GM12878 (cell line): ENCODE measurements around the gene MEGF6. TPM values are rescaled to one million over a fixed set of nuclear protein-coding genes. Genes with fewer than 3 reads are reported as not detected.

ENCODE experiments used
- ATAC-seq: fragments of 200-7000 bp; cut with Tn5 transposase; 3 replicates; pipeline ENCODE4 v1.9.1; 2020; ENCODE audit warnings: mild to moderate bottlenecking, moderate library complexity
- BruUV-seq: library from RNA; stranded (reverse); fragments of 400-500 nt; replicated peaks from 2 replicates; lab custom pipeline; 2021; lab: Mats Ljungman, UMichigan
- CTCF ChIA-PET: fragments of 300-600 bp; sonication (Branson Sonifier 250); formaldehyde crosslinking; extraction: SDS; loops from one replicate; lab custom pipeline; 2021; ENCODE audit warnings: inconsistent platforms; lab: Yijun Ruan, JAX
- POLR2A ChIA-PET: fragments of 350-600 bp; formaldehyde crosslinking; extraction: SDS; loops from one replicate; lab custom pipeline; 2021; ENCODE audit warnings: inconsistent platforms; lab: Charles Lee
- RAD21 ChIA-PET: fragments of 300-600 bp; sonication (Branson Sonifier 250); formaldehyde crosslinking; loops from one replicate; lab custom pipeline; 2023; ENCODE audit warnings: antibody characterized with exemption; ENCODE audit not compliant: unreplicated experiment; lab: Charles Lee
- SMC1A ChIA-PET: fragments of 300-600 bp; sonication (Branson Sonifier 250); formaldehyde crosslinking; loops from one replicate; lab custom pipeline; 2023; ENCODE audit not compliant: unreplicated experiment, uncharacterized antibody; lab: Charles Lee
- DNase-seq: peaks from one replicate; pipeline ENCODE4 v3.0.0-alpha.2; 2011; ENCODE audit warnings: low read depth, low spot score
- FAIRE-seq: peaks from 3 replicates; lab custom pipeline; 2011; peaks lifted over from hg19 to GRCh38; lab: Jason Lieb, UNC
- H2AFZ ChIP-seq: 2 replicates; pipeline ENCODE4 v1.6.0; 2011; ENCODE audit warnings: low read depth, low read length, control low read depth; ENCODE audit not compliant: control insufficient read depth
- H3K27ac ChIP-seq: 2 replicates; pipeline ENCODE4 v1.5.1; 2011; ENCODE audit warnings: control low read depth; ENCODE audit not compliant: control insufficient read depth, insufficient read depth
- H3K27me3 ChIP-seq, 2 experiments: replicated peaks in 1 of 2; 2 replicates each; pipeline versions ENCODE4 v1.6.0 to v1.6.1; 2011; ENCODE audit warnings: low read length in 1 of 2; ENCODE audit not compliant: control insufficient read depth in 2 of 2, insufficient read depth in 2 of 2
- H3K36me3 ChIP-seq, 2 experiments: 2 replicates each; pipeline ENCODE4 v1.5.1; 2011; ENCODE audit warnings: low read length in 1 of 2; ENCODE audit not compliant: control insufficient read depth in 2 of 2, insufficient read depth in 2 of 2
- H3K4me1 ChIP-seq: 2 replicates; pipeline ENCODE4 v1.6.1; 2011; ENCODE audit warnings: mild to moderate bottlenecking, low read length, moderate library complexity, mixed read lengths; ENCODE audit not compliant: control insufficient read depth, insufficient read depth
- H3K4me2 ChIP-seq: 2 replicates; pipeline ENCODE4 v1.6.0; 2011; ENCODE audit warnings: control low read depth; ENCODE audit not compliant: control insufficient read depth, insufficient read depth
- H3K4me3 ChIP-seq: fragments of 200-600 bp; sonication (generic); 2 replicates; pipeline ENCODE4 v1.5.1; 2016
- H3K79me2 ChIP-seq: 2 replicates; pipeline ENCODE4 v1.6.0; 2011; ENCODE audit warnings: low read length; ENCODE audit not compliant: control insufficient read depth, insufficient read depth
- H3K9ac ChIP-seq: 2 replicates; pipeline ENCODE4 v1.8.0; 2011; ENCODE audit warnings: low read length, control low read depth, mixed read lengths; ENCODE audit not compliant: control insufficient read depth, insufficient read depth
- H3K9me3 ChIP-seq: replicated peaks from 3 replicates; pipeline ENCODE4 v1.5.1; 2011; ENCODE audit warnings: mild to moderate bottlenecking, low read length; ENCODE audit not compliant: control insufficient read depth, insufficient read depth
- H4K20me1 ChIP-seq: 2 replicates; pipeline ENCODE4 v1.6.0; 2011; ENCODE audit not compliant: control insufficient read depth, insufficient read depth
- CBFB ChIP-seq: IDR thresholded peaks from 2 replicates; pipeline ENCODE4 v1.6.1; 2016; ENCODE audit warnings: antibody characterized with exemption, low read depth
- CBX3 ChIP-seq: fragments of 200-600 bp; sonication (generic); IDR thresholded peaks from 2 replicates; pipeline ENCODE4 v1.6.1; 2016; ENCODE audit warnings: low read depth, borderline replicate concordance
- GABPA ChIP-seq: IDR thresholded peaks from 2 replicates; pipeline ENCODE4 v1.6.1; 2014; ENCODE audit warnings: antibody characterized with exemption, low read depth, mild to moderate bottlenecking, inconsistent platforms
- HSF1 ChIP-seq: fragments of 150-350 bp; IDR thresholded peaks from 2 replicates; pipeline ENCODE4 v1.6.1; 2014; ENCODE audit warnings: mild to moderate bottlenecking, low read depth, low read length
- MTA2 ChIP-seq: fragments of 450-650 bp; IDR thresholded peaks from 2 replicates; pipeline ENCODE4 v1.6.1; 2016; ENCODE audit warnings: low read depth, mild to moderate bottlenecking, moderate library complexity
- NFXL1 ChIP-seq: fragments of 450-650 bp; IDR thresholded peaks from 2 replicates; pipeline ENCODE4 v1.6.1; 2017; ENCODE audit warnings: antibody characterized with exemption, mild to moderate bottlenecking, borderline replicate concordance
- NFYA ChIP-seq: IDR thresholded peaks from 2 replicates; pipeline ENCODE4 v1.6.1; 2011; ENCODE audit warnings: low read depth, mild to moderate bottlenecking, low read length, improper control_type of control experiment, borderline replicate concordance
- NR2F1 ChIP-seq: fragments of 450-650 bp; conservative IDR thresholded peaks from 2 replicates; pipeline ENCODE4 v1.6.1; 2017; ENCODE audit warnings: mild to moderate bottlenecking
- NRF1 ChIP-seq: conservative IDR thresholded peaks from 2 replicates; pipeline ENCODE4 v1.6.1; 2011; ENCODE audit warnings: mild to moderate bottlenecking, low read depth, low read length, improper control_type of control experiment
- RAD51 ChIP-seq: fragments of 450-650 bp; IDR thresholded peaks from 2 replicates; pipeline ENCODE4 v1.6.1; 2016; ENCODE audit warnings: moderate library complexity, mild to moderate bottlenecking, inconsistent platforms
- RB1 ChIP-seq: fragments of 450-650 bp; formaldehyde crosslinking; IDR thresholded peaks from 2 replicates; pipeline ENCODE4 v1.6.1; 2017; ENCODE audit warnings: mild to moderate bottlenecking, borderline replicate concordance
- RBBP5 ChIP-seq: fragments of 200-600 bp; sonication (generic); conservative IDR thresholded peaks from 2 replicates; pipeline ENCODE4 v1.6.1; 2016
- REST ChIP-seq: IDR thresholded peaks from 2 replicates; pipeline ENCODE4 v1.6.1; 2012; ENCODE audit warnings: mild to moderate bottlenecking, low read depth, low read length
- SUZ12 ChIP-seq: fragments of 200-600 bp; sonication (generic); IDR thresholded peaks from one replicate; pipeline ENCODE4 v1.6.1; 2018; ENCODE audit warnings: antibody characterized with exemption, mild to moderate bottlenecking; ENCODE audit not compliant: unreplicated experiment
- ZBTB40 ChIP-seq: fragments of 450-650 bp; IDR thresholded peaks from 2 replicates; pipeline ENCODE4 v1.6.1; 2016; ENCODE audit warnings: mild to moderate bottlenecking, moderate library complexity, borderline replicate concordance
- ZNF274 ChIP-seq: IDR thresholded peaks from one replicate; pipeline ENCODE4 v1.8.0; 2011; ENCODE audit not compliant: insufficient read length, insufficient read depth
- ZZZ3 ChIP-seq: IDR thresholded peaks from 2 replicates; pipeline ENCODE4 v1.6.1; 2011; ENCODE audit warnings: low read depth; ENCODE audit not compliant: control insufficient read depth, insufficient read length
- WGBS: methylation state at CpG from one replicate; pipeline ENCODE4 v1.1.6; 2016; ENCODE audit warnings: low lambda C conversion rate; ENCODE audit not compliant: insufficient replicate concordance, insufficient coverage; ENCODE audit errors: missing lambda C conversion rate; 5-methylcytosine and 5-hydroxymethylcytosine counted together
- in situ Hi-C: fragments of 300-500 bp; cut with MboI; formaldehyde crosslinking; loops from 9 replicates; pipeline ENCODE4 v1.14.3; 2018; ENCODE audit warnings: mixed read lengths
- intact Hi-C: fragments of 100-400 bp; cut with micrococcal nuclease; formaldehyde crosslinking; loops from one replicate; pipeline ENCODE4 v1.14.2; 2022; ENCODE audit not compliant: unreplicated experiment
- polyA plus RNA-seq, 11 experiments: library from polyadenylated mRNA; depleted of rRNA in 4 of 11; unstranded in 6 of 11; stranded (reverse) in 5 of 11; fragments of >200 nt; fragmentation: Nextera tagmentation in 4 of 11; fragmentation: Illumina TruSeq in 1 of 11; extraction: Ambion mirVana in 4 of 11; extraction: Trizol in 1 of 11; gene quantifications; 1 replicate in 1 of 11; 2 replicates in 10 of 11; pipeline versions ENCODE4 v1.2.1 to v1.2.3, GENCODE V29; 2011 to 2016; ENCODE audit warnings: inconsistent platforms in 2 of 11, missing spikeins in 2 of 11, low read depth in 1 of 11
- total RNA-seq, 4 experiments: library from RNA; depleted of rRNA in 3 of 4; stranded (reverse); fragments of >200 nt in 3 of 4; fragmentation: Illumina TruSeq in 1 of 4; extraction: Trizol in 1 of 4; gene quantifications; 2 replicates each; pipeline versions ENCODE4 v1.2.1 to v1.2.3, GENCODE V29; 2013 to 2021

The MEGF6 gene
- total and polyA plus RNA-seq, 10 of the 15 experiments (the other 5 are each of a cell fraction or from before 2014, with no cell fraction given): 0.03 to 0.41 TPM; not detected in 8

- SMC1A ChIA-PET: interaction anchor here (0.7 to 2.5 kb wide), 2 partner anchors 10 to 172 kb away, joined by 3 to 10 read pairs; no protein-coding TSS in a partner anchor
- TF ChIP-seq HSF1 (no peak), ZZZ3 (no peak), NFXL1 (no peak), NR2F1 (no peak), RBBP5 (no peak), CBFB (no peak), REST (no peak), SUZ12 (no peak), ZNF274 (no peak), ZBTB40 (no peak), GABPA (no peak), MTA2 (no peak), RB1 (no peak), CBX3 (no peak), NFYA (no peak), NRF1 (no peak), RAD51 (no peak)
These were observed 18.9 kb upstream of the MEGF6 start for GRCh38 chr1:3630161-3630611.

More at GRCh38 chr1:3630161-3630611, 18.9 kb upstream of the MEGF6 start:
- H2AFZ ChIP-seq: no peak overlapping the region
- H3K4me3 ChIP-seq: no peak overlapping the region
- ChIA-PET POLR2A (no interaction called here), CTCF (interaction anchor here (1.1 to 2.9 kb wide), 4 partner anchors 8 to 94 kb away, joined by 3 to 15 read pairs (median 4); no protein-coding TSS in a partner anchor), RAD21 (no interaction called here)
- H3K27ac ChIP-seq: no peak overlapping the region
- no peaks in the 10 kb centered on the region for H3K4me1 ChIP-seq
- ATAC-seq (no peak), FAIRE-seq (no peak), DNase-seq (no peak)
- BruUV-seq: no TSS peak
- intact Hi-C loops (no loop called here), in situ Hi-C loops (no loop called here)
- H3K36me3 ChIP-seq: peaks cover 13% of the 10 kb centered on the region in 2 experiments
- H4K20me1 ChIP-seq: no peaks in the 10 kb centered on the region
- H3K9ac ChIP-seq: no peak overlapping the region
- H3K9me3 ChIP-seq: no peaks in the 10 kb centered on the region
- no peak overlapping the region for H3K4me2 ChIP-seq
- 40% methylated on average over 11 of the region's 11 CpGs for WGBS
- no peaks in the 10 kb centered on the region for H3K79me2 ChIP-seq
- no peaks in the 10 kb centered on the region for H3K27me3 ChIP-seq
